CD4-positive, alpha-beta T cell treated with Interleukin-2 at 100 ng/mL for 4 hours (primary cell): ENCODE measurements around the gene HTR4.
"Not testable (repeated sequence)": the region's sequence is repeated elsewhere in the genome, so short reads cannot be mapped to it uniquely, and the experiment has no call there.

Experiments
- DNase-seq: peaks from one replicate; pipeline ENCODE4 v3.0.0-alpha.2; 2020; ENCODE audit warnings: low spot score

The HTR4 gene

DNA sequence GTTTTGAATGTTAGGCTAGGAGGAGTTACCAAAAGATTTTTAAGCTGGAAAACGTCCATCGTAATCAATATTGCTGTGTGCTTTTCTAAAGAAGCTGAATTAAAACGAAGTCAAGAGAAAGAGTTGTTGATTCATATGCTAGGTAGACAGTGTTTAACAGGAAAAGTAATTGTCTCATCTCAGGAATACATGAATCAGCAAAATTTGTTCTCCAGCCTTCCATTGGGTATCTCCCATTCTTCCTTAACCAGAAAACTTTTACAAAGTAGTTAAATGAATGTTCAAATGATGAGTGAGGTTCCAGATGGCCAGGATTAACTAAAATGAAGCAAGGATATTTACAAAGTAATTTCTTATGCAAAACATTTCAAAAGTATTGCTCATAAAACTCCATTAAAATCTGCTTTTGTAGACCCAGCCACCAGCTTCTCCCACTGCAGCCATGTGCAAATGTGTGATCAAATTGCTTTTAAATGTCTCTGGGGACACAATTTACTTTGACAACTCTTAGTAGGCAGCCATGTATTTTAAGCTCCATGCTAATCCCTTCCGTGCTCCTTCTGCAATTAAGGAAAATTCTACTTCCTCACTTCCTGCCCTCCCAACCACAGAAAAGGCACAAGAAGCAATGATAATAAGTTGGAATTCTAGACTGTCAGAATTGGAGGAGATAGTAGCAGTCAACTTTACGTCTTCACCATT is 121.2 kb downstream of the HTR4 start:
- no peak for DNase-seq

GRCh38 chr5:148529450-148529849 is 124.9 kb downstream of the HTR4 start:
- not testable (repeated sequence) for DNase-seq

DNA sequence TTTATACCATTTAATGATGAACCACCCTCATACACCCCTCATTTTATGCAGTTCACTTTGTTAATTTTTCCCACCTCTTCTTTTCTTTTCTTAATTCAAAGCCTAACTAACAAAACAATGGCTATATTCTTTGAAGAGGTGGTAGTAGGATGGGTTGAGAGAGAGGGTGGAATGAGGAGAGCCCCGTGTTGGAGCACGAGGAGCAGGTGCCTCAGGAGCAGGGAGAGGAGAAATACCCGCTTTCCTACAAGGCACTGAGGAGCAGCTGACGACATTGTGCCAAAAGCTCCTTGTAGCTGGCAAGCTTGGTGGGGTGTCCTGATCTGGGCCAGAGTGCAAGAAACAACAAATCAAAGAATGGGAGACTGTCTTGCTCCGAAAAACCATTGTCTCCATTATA is 129.6 kb downstream of the HTR4 start:
- DNase-seq: no peak

DNA sequence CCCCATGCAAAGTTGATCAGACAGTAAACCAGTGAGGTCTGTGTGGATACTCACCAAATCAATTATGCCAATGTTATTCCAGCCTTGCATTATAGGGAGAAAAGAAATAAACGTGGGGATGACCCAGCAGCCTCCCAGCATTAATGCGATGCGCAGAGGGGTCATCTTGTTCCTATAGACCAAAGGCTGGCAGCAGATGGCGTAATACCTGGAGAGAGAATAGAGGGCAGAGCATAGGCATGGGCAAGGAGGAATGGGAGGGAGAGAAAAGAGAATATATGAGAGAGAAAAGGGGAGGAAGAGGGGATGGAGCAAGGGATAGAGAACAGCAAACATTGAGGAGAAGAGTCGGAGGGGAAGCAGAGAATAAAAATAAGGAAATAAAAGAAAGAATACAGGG is 131.2 kb downstream of the HTR4 start:
- DNase-seq: no peak

GRCh38 chr5:148515460-148515859 is 138.9 kb downstream of the HTR4 start:
- no peak for DNase-seq

DNA sequence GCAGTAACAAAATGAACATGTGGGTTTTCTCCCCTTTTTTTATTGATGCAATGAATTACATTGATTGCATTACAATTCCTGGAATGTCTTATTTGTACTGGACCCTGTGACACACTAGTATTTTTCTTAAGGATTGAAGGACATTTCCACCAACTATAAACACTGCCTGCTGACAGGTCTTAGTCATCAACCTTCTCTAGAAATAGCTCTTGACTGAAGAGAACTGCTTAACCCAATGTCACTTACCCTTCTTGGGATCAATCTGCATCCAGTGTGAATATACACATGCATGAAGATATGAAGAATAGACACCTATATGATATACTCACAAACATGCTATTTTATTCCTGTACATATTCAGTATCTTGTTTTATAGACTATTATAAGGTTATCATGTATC is 140.0 kb downstream of the HTR4 start:
- no peak for DNase-seq

GRCh38 chr5:148512498-148512897 is 141.8 kb downstream of the HTR4 start:
- DNase-seq: no peak

DNA sequence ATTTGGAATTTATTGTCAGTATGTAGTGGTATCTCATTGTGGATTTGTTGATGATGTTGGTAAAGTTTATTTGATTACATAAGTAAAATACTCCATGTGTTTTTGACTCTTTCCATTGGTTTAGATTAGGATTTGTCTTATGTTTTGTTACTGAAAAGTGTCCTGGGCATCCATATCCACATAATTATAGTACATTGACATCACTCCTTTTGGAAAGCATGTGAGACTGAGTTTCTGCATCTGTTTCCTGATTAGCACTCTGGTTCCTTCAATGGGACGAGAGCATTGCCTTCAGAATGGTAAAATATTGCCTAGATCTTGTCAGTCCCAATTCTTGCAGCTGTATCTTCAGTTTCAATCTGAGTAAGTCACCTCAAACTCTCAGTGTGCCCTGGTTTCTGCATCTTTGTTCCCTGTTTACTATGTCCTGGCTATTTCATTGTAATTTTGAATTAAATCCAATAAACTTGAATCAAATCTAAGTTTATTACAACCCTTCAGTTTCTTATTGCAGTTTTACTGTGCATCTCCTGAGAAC is 142.4 kb downstream of the HTR4 start:
- DNase-seq: no peak

GRCh38 chr5:148509893-148510292 is 144.4 kb downstream of the HTR4 start:
- no peak for DNase-seq

DNA sequence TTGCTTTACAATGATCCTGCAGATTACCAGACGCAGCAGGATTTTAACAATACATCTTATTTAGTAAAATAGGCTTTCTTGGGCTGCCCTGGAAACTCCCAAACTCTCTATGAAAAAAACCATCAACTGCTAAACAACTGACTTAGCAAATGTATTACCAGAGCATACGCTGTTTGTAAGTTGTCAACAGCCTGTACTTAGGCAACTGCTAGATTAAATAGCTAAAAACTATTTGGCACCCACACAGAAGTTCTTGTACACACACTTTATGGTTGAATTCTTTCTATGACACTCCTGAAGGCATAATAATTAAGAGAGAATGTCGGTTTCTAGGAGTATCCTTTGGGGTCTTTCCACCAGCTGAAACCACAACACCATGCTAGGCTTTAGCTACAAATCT is 146.7 kb downstream of the HTR4 start:
- DNase-seq: no peak

DNA sequence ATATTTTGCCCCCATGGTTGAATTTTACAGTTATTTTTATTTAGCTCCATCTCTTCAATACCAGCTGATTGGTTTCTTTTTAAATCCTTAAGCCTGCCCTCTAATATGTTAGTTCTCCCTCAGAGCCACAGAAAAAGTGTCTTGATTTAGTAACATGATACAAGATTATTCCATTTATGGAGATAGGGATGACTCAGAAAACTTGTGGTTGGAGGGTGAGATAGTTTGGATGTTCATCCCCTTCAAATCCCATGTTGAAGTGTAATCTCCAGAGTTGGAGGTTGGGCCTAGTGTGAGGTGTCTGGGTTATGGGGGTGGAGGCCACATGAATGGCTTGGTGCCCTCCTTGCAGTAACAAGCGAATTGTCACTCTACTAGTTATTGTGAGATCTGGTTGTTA is 154.9 kb downstream of the HTR4 start:
- no peak for DNase-seq

DNA sequence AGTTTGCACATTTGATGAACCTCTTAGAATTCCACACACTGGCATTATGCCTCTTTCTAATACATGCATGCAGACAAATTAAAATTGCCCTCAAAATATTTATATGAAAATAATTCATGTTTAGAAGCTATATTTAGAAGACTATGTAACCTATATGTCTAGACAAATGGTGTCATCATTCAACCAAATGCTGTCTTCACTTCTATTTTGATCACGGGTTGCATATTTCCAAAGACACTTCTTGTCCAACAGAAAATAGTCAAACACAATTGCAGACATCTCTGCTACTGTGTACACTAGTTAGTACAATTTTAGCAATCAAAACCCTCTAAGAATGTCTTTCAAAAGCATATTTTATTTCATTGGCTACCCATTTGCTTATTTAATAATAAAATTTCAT is 156.6 kb downstream of the HTR4 start:
- DNase-seq: no peak

DNA sequence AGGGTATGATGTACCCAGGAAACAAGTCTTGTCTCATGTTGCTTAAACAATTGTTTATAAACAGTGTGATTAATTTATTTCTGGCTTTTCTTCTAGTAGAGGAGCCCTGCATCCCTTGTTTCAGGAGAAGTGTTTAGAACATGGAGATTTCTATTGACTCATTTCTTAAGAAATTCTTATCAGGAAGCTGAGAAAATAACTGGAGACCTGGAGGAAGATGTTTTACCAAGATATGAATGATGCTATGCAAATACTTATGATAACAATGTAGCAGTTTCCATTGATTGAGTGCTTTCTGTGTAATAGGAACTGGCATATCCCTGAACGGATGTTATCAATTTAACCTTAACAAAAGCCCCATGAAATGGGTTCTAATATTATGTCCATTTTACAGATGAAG is 162.0 kb downstream of the HTR4 start:
- DNase-seq: no peak

DNA sequence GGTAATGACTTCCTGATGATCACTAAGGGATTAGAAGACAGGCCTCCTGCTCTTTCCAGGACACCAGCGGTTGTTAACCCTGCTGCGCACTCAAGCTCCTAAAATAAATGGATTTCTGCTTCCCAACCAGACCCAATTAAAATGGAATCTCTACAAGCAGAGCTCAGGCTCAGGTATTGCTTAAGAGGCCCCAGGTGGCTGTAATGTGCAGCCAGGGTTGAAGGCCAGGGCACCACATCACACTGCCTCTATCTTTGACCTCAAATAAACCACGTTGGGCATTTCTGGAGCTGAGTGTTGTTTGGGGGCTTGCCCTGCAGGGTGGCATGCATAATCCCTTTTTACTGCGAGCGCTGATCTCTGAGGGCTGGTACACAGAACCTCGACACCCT is 162.5 kb downstream of the HTR4 start:
- DNase-seq: no peak

DNA sequence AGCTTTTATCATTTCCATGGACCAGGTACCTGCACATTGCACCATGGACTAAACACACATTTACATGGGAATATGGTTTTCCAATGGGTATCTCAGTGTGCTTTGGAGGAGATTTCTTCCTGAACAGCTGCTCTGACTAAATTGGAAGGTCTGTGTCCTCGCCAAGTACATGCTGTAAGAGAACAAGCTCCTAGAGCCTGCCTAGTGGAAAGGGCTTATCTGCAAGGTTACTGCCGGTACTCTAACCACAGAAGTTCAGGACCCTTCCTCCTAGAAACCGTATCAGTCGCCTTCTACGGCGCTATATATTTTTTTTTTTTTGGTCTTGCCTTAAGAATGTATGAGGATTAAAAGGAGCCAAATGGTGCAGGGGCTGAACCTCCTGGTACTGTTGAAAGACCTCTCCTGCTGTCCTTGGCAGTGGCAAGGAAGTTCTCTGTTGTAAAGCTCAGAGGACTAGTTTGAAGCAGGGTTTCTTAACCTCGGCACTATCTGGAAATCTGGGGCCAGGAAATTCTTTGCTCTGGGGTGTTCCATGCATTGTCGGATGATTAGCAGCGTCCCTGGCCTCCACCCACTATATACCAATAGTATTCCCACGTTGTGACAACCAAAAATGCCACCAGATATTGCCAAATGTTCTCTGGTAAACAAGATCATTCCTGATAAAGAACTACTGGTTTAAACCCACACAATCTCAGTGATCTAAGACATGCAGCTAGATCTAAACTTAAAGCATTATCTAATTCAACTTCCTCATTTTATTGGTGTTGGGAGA is 163.1 kb downstream of the HTR4 start:
- no peak for DNase-seq

GRCh38 chr5:148488757-148489156 is 165.6 kb downstream of the HTR4 start:
- DNase-seq: no peak

- no peak for DNase-seq
Observed at GRCh38 chr5:148486456-148486855, 167.9 kb downstream of the HTR4 start.

GRCh38 chr5:148484651-148485050 is 169.7 kb downstream of the HTR4 start:
- DNase-seq: no peak

DNA sequence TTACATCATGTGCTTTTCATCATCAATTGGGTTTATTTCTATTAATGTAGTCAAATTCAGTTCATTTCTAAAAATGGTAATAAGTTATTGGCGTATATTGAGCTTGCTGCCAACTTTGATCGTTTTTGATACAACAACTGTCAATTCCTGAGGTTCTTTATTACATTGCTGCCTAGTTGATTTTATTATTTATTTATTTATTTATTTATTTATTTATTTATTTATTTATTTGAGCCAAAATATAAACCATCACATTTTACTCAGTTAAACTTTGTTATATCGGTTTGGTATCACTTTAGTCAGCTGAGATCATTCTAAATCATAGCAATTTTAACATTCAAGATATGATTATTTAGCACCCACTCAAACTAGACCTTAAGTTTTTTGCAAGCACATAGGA is 170.6 kb downstream of the HTR4 start:
- no peak for DNase-seq

GRCh38 chr5:148482697-148483462 is 171.4 kb downstream of the HTR4 start:
- DNase-seq: peak; percentile 51

DNA sequence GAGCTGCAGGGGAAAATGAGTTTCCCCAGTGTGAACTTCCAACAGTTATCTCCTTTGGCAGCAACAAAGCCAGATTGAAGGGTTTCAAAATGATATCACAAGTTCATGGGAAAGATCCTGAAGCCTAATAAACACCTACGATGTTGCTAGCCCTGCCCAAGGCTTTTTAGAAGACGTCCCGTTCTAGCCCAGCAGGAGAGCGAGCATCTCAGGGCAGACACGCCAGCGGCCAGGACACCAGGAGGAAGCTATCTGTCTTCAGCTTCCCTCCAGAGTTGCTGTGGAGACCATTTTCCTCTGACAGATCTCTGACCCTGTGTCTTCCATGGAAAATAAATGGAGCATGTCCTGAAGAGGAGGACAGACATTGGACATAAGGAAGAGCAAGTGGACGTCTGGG is 172.1 kb downstream of the HTR4 start:
- no peak for DNase-seq

DNA sequence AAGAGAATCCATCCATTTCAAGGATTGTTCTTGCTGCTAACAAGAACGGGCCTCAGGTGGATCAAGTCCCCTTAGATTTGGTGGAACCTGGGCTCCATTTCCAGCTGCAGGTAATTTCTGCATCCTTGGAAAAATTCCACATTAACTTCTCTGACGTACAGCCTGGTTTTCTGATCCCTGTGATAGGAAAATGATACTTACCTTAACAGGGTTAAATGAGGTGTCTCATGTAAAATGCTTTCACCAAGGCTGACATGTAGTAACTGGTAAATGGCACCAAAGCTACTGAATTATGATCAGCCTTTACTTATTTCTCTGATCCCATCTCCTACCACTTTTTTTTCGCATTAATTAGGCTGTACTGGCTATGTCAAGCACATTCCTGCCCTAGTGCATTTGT is 176.9 kb downstream of the HTR4 start:
- DNase-seq: no peak

DNA sequence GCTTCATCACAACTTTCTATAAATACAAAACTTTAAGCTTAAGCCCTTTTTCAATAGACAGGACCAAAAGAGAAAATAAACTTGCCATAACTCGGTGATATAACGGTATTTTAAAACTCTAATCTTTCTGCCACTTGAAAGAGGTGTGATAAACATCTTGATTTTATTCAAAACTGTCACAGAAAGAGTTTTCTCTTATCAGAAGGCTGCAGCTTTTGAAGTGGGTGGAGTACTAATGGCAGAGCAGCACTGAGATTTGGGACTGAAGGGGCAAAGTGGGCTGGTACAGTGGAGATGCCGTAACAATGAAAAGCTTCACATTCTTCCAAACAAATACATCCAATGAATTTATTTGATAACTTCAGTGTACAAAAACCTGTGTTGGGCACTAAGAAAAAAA is 178.0 kb downstream of the HTR4 start:
- no peak for DNase-seq
